Spinal cord (tissue), 10 donors: ENCODE results near the gene TRUB2. TPM values are rescaled to one million over a fixed set of nuclear protein-coding genes. Genes with fewer than 3 reads are reported as not detected.

Experiments
- DNase-seq, 6 donors: peaks; one replicate each; pipeline versions ENCODE4 v3.0.0 to v3.0.0-alpha.2; 2013 to 2015; ENCODE audit warnings: low spot score in 6 of 6, low read depth in 4 of 6
- H3K27ac ChIP-seq: one replicate; pipeline ENCODE4 v1.5.1; 2013; ENCODE audit warnings: low read depth, low read length, control low read depth
- H3K27me3 ChIP-seq: one replicate; pipeline ENCODE4 v1.6.1; 2013; ENCODE audit warnings: low read length; ENCODE audit not compliant: control insufficient read depth, insufficient read depth
- H3K36me3 ChIP-seq: one replicate; pipeline ENCODE4 v1.6.1; 2013; ENCODE audit warnings: low read length; ENCODE audit not compliant: control insufficient read depth, insufficient read depth
- H3K4me1 ChIP-seq: one replicate; pipeline ENCODE4 v1.6.1; 2013; ENCODE audit warnings: low read length; ENCODE audit not compliant: control insufficient read depth, insufficient read depth
- H3K4me3 ChIP-seq: one replicate; pipeline ENCODE4 v1.5.1; 2013; ENCODE audit warnings: low read depth, low read length, control low read depth
- H3K9me3 ChIP-seq: one replicate; pipeline ENCODE4 v1.6.1; 2013; ENCODE audit warnings: low read length; ENCODE audit not compliant: control insufficient read depth, insufficient read depth
- WGBS: methylation state at CpG from one replicate; pipeline ENCODE4 v1.1.5; 2013; ENCODE audit warnings: missing lambda C conversion rate; ENCODE audit not compliant: insufficient coverage; 5-methylcytosine and 5-hydroxymethylcytosine counted together
- polyA plus RNA-seq, 2 donors: library from polyadenylated mRNA; unstranded; fragments of 120-200 nt; gene quantifications; one replicate each; pipeline ENCODE4 v1.2.1, GENCODE V29; 2013; ENCODE audit not compliant: insufficient read length in 2 of 2
- total RNA-seq, 2 donors: library from RNA; depleted of rRNA in 1 of 2; stranded (reverse); fragments of 120-200 nt in 1 of 2; fragments of >200 nt in 1 of 2; gene quantifications; one replicate each; pipeline versions ENCODE4 v1.2.3 to v1.2.4, GENCODE V29; 2013 to 2014
- donor health status: healthy.

Gene TRUB2
- total and polyA plus RNA-seq, 4 donors, result 20.5 to 46.3 (median 39.7) TPM

GRCh38 chr9:128361296-128361985 is 39.2 kb upstream of the TRUB2 start:
- WGBS, result 51% methylated on average over 12 of the region's 14 CpGs

GRCh38 chr9:128360826-128361225 is 38.6 kb upstream of the TRUB2 start:
- Histone ChIP-seq H3K36me3 (peaks cover 53% of the 10 kb centered on the region), H3K4me1 (peaks cover 34% of the 10 kb centered on the region), H3K27ac (no peak overlapping the region), H3K9me3 (no peaks in the 10 kb centered on the region), H3K27me3 (no peaks in the 10 kb centered on the region), H3K4me3 (no peak overlapping the region)
- DNase-seq, result no peak
- no CpG with 5 or more reads among the region's 2 CpGs for WGBS

More at GRCh38 chr9:128361296-128361985, 39.2 kb upstream of the TRUB2 start:
- no peak for DNase-seq
- Histone ChIP-seq H3K27ac (peak overlapping the region; percentile 79), H3K4me1 (peaks cover 34% of the 10 kb centered on the region), H3K9me3 (no peaks in the 10 kb centered on the region), H3K27me3 (no peaks in the 10 kb centered on the region), H3K36me3 (peaks cover 47% of the 10 kb centered on the region), H3K4me3 (peak overlapping the region; percentile 51)

DNA sequence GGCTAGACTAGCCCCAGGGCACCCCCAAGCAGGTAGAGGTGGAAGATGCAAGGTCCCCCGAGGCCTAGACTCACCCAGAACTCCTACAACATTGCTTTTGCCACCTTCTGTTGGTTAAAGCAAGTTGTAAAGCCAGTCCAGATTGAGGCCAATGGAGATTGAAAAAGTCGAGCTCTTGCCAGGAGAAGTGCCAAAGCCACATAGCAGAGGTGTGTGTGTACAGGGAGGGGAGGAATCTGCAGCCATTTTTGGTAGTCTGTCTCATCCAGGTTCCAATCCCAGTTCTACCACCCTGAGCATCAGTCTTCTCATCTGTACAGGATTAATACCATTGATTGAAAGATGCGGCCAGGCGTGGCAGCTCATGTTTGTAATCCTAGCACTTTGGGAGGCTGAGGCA is 36.6 kb upstream of the TRUB2 start:
- no peak overlapping the region for H3K4me3 ChIP-seq
- WGBS, result 100% methylated on average over 2 of the region's 4 CpGs
- peaks cover 71% of the 10 kb centered on the region for H3K36me3 ChIP-seq
- no peaks in the 10 kb centered on the region for H3K9me3 ChIP-seq
- no peak overlapping the region for H3K27ac ChIP-seq
- no peak for DNase-seq
- no peaks in the 10 kb centered on the region for H3K27me3 ChIP-seq
- peaks cover 14% of the 10 kb centered on the region for H3K4me1 ChIP-seq

- no peak overlapping the region for H3K27ac ChIP-seq
Observed at GRCh38 chr9:128358090-128358489, 35.8 kb upstream of the TRUB2 start.

DNA sequence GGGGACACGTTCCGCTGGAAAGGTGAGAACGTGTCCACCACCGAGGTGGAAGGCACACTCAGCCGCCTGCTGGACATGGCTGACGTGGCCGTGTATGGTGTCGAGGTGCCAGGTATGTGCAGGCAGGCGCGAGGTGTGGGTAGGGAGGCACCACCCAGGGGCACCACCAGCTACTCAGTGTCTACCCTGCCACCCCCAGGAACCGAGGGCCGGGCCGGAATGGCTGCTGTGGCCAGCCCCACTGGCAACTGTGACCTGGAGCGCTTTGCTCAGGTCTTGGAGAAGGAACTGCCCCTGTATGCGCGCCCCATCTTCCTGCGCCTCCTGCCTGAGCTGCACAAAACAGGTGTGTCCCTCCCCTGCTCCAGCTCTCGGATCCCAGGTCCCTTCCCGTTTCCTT is 33.2 kb upstream of the TRUB2 start:
- H3K36me3 ChIP-seq, result peaks cover 80% of the 10 kb centered on the region
- no peaks in the 10 kb centered on the region for H3K4me1 ChIP-seq
- H3K9me3 ChIP-seq, result no peaks in the 10 kb centered on the region
- no peaks in the 10 kb centered on the region for H3K27me3 ChIP-seq
- no peak overlapping the region for H3K4me3 ChIP-seq
- DNase-seq, result no peak
- WGBS, result 96% methylated on average over 19 of the region's 19 CpGs
- no peak overlapping the region for H3K27ac ChIP-seq

More at GRCh38 chr9:128358090-128358489, 35.8 kb upstream of the TRUB2 start:
- Histone ChIP-seq H3K36me3 (peaks cover 79% of the 10 kb centered on the region), H3K4me3 (no peak overlapping the region), H3K27me3 (no peaks in the 10 kb centered on the region), H3K9me3 (no peaks in the 10 kb centered on the region), H3K4me1 (peaks cover 14% of the 10 kb centered on the region)
- no peak for DNase-seq
- 75% methylated on average over 4 of the region's 8 CpGs for WGBS

- Histone ChIP-seq H3K27me3 (no peaks in the 10 kb centered on the region), H3K4me3 (no peak overlapping the region), H3K36me3 (peaks cover 85% of the 10 kb centered on the region), H3K9me3 (no peaks in the 10 kb centered on the region), H3K4me1 (no peaks in the 10 kb centered on the region), H3K27ac (no peak overlapping the region)
- DNase-seq, result no peak
- 98% methylated on average over 4 of the region's 6 CpGs for WGBS
Observed at GRCh38 chr9:128349772-128350171, 27.5 kb upstream of the TRUB2 start.

- DNase-seq, result no peak
- Histone ChIP-seq H3K36me3 (peaks cover 85% of the 10 kb centered on the region), H3K27ac (no peak overlapping the region), H3K4me1 (no peaks in the 10 kb centered on the region), H3K27me3 (no peaks in the 10 kb centered on the region), H3K9me3 (no peaks in the 10 kb centered on the region), H3K4me3 (no peak overlapping the region)
- WGBS, result 100% methylated on average over 2 of the region's 2 CpGs
Observed at GRCh38 chr9:128349125-128349524, 26.9 kb upstream of the TRUB2 start.

GRCh38 chr9:128344931-128345605 is 22.8 kb upstream of the TRUB2 start:
- Histone ChIP-seq H3K4me3 (no peak overlapping the region), H3K36me3 (peaks cover 72% of the 10 kb centered on the region), H3K9me3 (no peaks in the 10 kb centered on the region), H3K4me1 (peaks cover 10% of the 10 kb centered on the region), H3K27me3 (no peaks in the 10 kb centered on the region), H3K27ac (no peak overlapping the region)
- no peak for DNase-seq
- whole genome bisulfite sequencing, result 95% methylated on average over 20 of the region's 28 CpGs

DNA sequence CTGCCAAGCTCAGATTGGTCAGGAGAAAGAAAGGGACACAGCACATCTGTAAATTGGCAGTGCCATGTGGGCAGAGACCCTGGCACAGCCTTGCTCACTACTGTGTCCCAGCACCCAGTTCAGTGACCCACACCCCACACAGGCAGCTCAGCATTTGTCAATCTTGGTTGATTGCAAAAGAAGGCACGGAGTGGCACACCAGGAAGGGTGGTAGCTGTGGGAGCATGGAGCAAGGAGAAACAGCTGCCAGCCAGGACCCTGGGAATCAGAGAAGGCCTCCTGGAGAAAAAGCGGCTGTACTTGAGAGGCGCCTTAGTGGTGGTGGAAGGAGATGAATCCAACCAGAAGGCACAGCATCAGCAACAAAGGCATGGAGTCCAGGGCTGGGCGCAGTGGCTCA is 21.6 kb upstream of the TRUB2 start:
- DNase-seq, result no peak
- 98% methylated on average over 4 of the region's 4 CpGs for WGBS
- Histone ChIP-seq H3K4me3 (no peak overlapping the region), H3K36me3 (peaks cover 60% of the 10 kb centered on the region), H3K27me3 (no peaks in the 10 kb centered on the region), H3K27ac (no peak overlapping the region), H3K9me3 (no peaks in the 10 kb centered on the region), H3K4me1 (peaks cover 13% of the 10 kb centered on the region)
